ENCODE measurements around the gene DBNDD2.

Gene DBNDD2

GRCh38 chr20:45452772-45453691 is 44.9 kb downstream of the DBNDD2 start:
- DNase-seq (ENCODE audit: extremely low read depth, low read depth), result no peak
- TF ChIP-seq CTCF (IDR thresholded peaks at IDR 0.05; ENCODE audit: low read depth, low read length), result no peak

- TF ChIP-seq CTCF (IDR thresholded peaks at IDR 0.05; ENCODE audit: low read depth, low read length), result no peak; the same call in none of the 2 replicates
Observed at GRCh38 chr20:45456632-45457031, 48.5 kb downstream of the DBNDD2 start.

GRCh38 chr20:45459606-45460005 is 51.5 kb downstream of the DBNDD2 start:
- DNase-seq (ENCODE audit: extremely low read depth, low read depth), result no peak
- peak; percentile 18 for TF ChIP-seq CTCF (IDR thresholded peaks at IDR 0.05; ENCODE audit: low read depth, low read length)

More at GRCh38 chr20:45456632-45457031, 48.5 kb downstream of the DBNDD2 start:
- no peak for DNase-seq (ENCODE audit: extremely low read depth, low read depth)
